Osteocyte (in vitro differentiated cells): ENCODE results near the gene KCNH8. TPM values are rescaled to one million over a fixed set of nuclear protein-coding genes. Genes with fewer than 3 reads are reported as not detected.

ENCODE experiments used
- DNase-seq: peaks from one replicate; pipeline ENCODE4 v3.0.0; 2021; ENCODE audit warnings: mixed read lengths; ENCODE audit not compliant: unreplicated experiment; ENCODE audit errors: extremely low spot score
- H3K27ac Mint-ChIP-seq: one replicate; pipeline ENCODE4 v1.8.0; 2021; ENCODE audit warnings: mild to moderate bottlenecking, mixed read lengths; ENCODE audit not compliant: unreplicated experiment
- H3K27me3 Mint-ChIP-seq: one replicate; pipeline ENCODE4 v1.8.0; 2021; ENCODE audit warnings: mixed read lengths; ENCODE audit not compliant: unreplicated experiment
- H3K36me3 Mint-ChIP-seq: one replicate; pipeline ENCODE4 v1.8.0; 2021; ENCODE audit warnings: mixed read lengths; ENCODE audit not compliant: unreplicated experiment
- H3K4me1 Mint-ChIP-seq: one replicate; pipeline ENCODE4 v1.8.0; 2021; ENCODE audit warnings: mixed read lengths; ENCODE audit not compliant: unreplicated experiment
- H3K4me3 Mint-ChIP-seq: one replicate; pipeline ENCODE4 v1.8.0; 2021; ENCODE audit warnings: mild to moderate bottlenecking, moderate library complexity, mixed read lengths; ENCODE audit not compliant: unreplicated experiment
- H3K9me3 Mint-ChIP-seq: one replicate; pipeline ENCODE4 v1.8.0; 2021; ENCODE audit warnings: mixed read lengths; ENCODE audit not compliant: unreplicated experiment
- total RNA-seq: library from RNA; stranded (reverse); gene quantifications from 2 replicates; pipeline ENCODE4 v1.2.1, GENCODE V29; 2021
- TF ChIP-seq, protein P1 (sequence below): fragments of 200-600 bp; sonication (generic); IDR thresholded peaks from 2 replicates; pipeline ENCODE4 v1.5.0; 2021; ENCODE audit warnings: antibody characterized with exemption, mild to moderate bottlenecking, moderate library complexity

KCNH8 gene
- total RNA-seq, 1 donor from 2014 or later, result not detected

DNA sequence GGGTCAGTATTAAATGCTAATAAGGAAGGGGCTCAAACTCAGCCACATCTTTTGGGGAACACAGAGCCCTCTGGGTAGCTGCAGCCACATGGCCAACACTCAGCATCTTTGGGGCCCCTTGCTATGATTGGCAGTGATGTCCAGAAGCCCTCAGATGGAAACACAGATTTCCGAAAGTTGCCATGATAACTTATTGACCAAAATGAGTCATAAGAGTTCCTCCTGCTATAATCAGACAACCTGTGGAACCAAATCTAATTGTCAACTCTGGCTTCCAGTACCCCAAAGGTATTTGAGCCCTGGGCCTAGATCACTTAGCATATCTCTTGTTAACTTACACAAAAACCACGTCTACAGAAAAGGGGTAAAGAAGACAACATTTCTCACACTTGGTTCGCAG is 392.2 kb downstream of the KCNH8 start:
- Mint-ChIP-seq H3K27ac (no peak overlapping the region), H3K36me3 (no peaks in the 10 kb centered on the region), H3K4me3 (no peak overlapping the region), H3K9me3 (no peaks in the 10 kb centered on the region), H3K4me1 (no peaks in the 10 kb centered on the region), H3K27me3 (no peaks in the 10 kb centered on the region)
- TF ChIP-seq, protein P1, sequence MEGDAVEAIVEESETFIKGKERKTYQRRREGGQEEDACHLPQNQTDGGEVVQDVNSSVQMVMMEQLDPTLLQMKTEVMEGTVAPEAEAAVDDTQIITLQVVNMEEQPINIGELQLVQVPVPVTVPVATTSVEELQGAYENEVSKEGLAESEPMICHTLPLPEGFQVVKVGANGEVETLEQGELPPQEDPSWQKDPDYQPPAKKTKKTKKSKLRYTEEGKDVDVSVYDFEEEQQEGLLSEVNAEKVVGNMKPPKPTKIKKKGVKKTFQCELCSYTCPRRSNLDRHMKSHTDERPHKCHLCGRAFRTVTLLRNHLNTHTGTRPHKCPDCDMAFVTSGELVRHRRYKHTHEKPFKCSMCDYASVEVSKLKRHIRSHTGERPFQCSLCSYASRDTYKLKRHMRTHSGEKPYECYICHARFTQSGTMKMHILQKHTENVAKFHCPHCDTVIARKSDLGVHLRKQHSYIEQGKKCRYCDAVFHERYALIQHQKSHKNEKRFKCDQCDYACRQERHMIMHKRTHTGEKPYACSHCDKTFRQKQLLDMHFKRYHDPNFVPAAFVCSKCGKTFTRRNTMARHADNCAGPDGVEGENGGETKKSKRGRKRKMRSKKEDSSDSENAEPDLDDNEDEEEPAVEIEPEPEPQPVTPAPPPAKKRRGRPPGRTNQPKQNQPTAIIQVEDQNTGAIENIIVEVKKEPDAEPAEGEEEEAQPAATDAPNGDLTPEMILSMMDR, result no peak
- no peak for DNase-seq

DNA sequence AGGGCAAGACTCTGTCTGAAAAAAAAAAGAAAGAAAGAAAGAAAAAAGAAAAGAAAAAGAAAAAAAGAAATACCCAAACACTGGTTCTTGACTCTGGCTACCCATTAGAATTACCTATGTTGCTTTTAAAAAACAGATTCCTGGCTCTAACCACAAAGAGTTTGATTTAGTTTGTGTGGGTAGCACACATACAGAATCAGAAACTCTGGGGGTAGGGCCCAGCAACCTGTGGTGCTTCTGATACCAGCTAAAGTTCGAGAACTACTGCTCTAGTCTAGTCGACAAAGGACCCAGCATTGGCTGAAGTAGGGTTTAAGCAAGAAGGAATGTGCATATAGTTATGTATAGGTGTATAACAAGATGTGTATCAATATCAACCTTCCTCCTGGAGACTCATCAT is 393.0 kb downstream of the KCNH8 start:
- TF ChIP-seq, protein P1, result no peak
- no peaks in the 10 kb centered on the region for H3K4me1 Mint-ChIP-seq
- H3K27me3 Mint-ChIP-seq, result no peaks in the 10 kb centered on the region
- DNase-seq, result no peak
- H3K36me3 Mint-ChIP-seq, result no peaks in the 10 kb centered on the region
- no peaks in the 10 kb centered on the region for H3K9me3 Mint-ChIP-seq
- H3K4me3 Mint-ChIP-seq, result no peak overlapping the region
- no peak overlapping the region for H3K27ac Mint-ChIP-seq

DNA sequence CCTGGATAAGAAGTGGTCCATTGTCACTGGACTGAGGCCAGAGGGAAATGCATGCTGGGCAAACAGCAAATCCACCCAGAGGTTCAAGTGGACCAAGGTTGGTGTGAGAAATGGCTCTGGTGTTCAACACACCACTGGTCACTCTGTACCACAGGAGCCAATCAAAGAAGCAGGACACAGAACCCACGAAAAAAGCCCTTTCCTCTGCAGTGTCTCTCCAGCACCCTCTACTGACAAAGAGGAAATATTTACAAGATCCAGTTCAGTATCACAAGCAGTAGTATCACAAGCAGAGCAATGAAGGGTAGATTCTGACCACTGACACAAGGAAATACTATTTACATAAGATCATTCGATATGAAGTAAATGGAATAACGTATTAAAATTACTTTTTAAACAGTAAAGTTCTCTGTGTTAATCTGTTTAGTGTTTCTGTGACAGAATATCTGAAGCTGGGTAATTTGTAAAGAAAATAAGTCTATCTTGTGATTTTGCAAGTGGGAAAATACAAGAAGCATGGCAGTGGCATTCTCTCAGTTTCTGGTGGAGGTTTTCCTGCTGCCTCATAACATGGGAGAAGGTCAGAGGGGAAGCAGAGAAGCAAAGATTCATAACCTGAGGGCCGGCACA is 395.0 kb downstream of the KCNH8 start:
- no peaks in the 10 kb centered on the region for H3K27me3 Mint-ChIP-seq
- TF ChIP-seq, protein P1, result peak; percentile 28
- no peaks in the 10 kb centered on the region for H3K9me3 Mint-ChIP-seq
- no peak overlapping the region for H3K27ac Mint-ChIP-seq
- no peak for DNase-seq
- H3K4me3 Mint-ChIP-seq, result no peak overlapping the region
- H3K36me3 Mint-ChIP-seq, result no peaks in the 10 kb centered on the region
- H3K4me1 Mint-ChIP-seq, result no peaks in the 10 kb centered on the region

DNA sequence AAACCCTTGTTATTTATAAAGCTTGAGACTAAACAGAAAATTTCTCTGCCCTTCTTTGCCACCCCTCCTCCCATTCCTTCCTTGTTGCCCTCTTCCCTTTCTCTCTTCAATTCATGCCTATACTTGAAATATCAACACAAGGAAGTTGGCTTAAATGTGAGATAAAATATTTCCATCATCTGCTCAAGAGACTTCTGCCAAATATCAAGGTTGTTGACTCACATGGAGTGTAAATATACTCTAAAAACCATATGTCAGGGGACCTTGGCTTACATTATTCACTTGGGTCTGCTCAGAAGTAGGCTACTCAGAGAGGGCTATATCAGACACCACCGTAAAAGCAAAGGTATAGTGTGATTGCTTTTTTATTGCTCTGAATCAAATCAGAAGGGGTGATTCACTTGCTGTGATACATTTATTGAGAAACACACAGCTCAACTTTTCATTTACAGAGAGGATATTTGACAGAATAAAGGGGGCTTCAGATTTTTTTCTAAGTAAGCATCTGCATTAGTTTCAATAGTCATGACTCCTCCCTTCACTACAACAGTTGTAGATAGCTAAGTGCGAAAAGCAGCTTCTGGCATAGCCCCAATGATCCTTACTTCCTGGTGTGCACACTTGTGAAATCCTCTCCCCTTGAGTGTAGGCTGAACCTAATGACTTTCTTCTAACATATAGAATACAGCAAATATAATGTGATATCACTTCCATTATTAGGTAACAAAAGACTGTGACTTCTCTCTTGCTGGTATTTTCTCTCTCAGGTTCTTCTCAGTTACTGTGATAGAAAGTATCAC is 399.6 kb downstream of the KCNH8 start:
- H3K4me1 Mint-ChIP-seq, result no peaks in the 10 kb centered on the region

More for the DNA sequence above, 399.6 kb downstream of the KCNH8 start:
- Mint-ChIP-seq H3K4me3 (no peak overlapping the region), H3K27me3 (no peaks in the 10 kb centered on the region), H3K36me3 (no peaks in the 10 kb centered on the region), H3K9me3 (no peaks in the 10 kb centered on the region), H3K27ac (no peak overlapping the region)
- DNase-seq, result no peak
- TF ChIP-seq, protein P1, result no peak
